GM18907 (cell line): Measurements from ENCODE around the gene PLA2G4A.

Experiments used
- ATAC-seq: cut with Tn5 transposase; IDR thresholded peaks from one replicate; pipeline ENCODE4 v1.9.1; 2021; ENCODE audit warnings: mild to moderate bottlenecking, moderate library complexity; ENCODE audit not compliant: unreplicated experiment

Gene PLA2G4A

DNA sequence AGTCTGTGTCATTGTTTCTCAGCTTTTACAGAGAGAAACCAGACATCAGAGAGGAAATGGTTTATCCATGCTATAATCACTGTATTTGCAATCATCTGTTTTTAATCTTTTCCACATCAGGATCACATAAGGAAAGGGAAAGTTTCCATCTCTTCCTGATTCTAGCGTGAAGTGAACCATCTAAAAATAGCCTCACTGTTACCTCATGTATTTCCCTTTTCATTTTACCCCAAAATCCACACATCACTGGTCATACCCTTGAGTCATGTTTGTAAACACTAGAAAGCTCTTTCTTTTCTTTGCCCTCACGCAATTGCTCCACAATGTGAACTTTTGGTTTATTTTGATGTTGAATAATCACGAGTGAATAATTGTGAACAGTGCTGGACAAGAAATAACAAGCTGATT, 146.0 kb downstream of the PLA2G4A start:
- ATAC-seq, result no peak

DNA sequence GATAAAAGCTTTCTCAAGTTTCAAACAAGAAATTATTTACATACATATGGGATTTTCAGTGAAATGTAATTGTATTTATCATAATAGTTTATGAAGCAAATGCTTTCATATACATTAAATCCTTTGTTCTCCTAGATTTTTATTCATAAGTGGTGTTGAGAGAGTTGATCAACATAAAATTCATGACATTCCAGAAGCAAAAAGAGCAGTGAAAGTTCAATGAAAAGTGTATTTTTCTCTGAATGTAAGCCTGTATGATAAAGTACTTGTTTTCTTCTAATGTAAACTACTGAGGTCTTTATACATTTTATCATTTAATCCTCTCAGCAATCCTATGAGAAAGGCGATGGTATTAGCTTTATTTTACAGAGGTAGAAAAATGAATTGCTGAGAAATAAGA, 146.5 kb downstream of the PLA2G4A start:
- no peak for ATAC-seq

GRCh38 chr1:186976700-186977099, 148.0 kb downstream of the PLA2G4A start:
- ATAC-seq, result no peak

GRCh38 chr1:186977266-186977957, 148.7 kb downstream of the PLA2G4A start:
- ATAC-seq, result no peak

- peak; percentile 72 for ATAC-seq
These were observed 150.1 kb downstream of the PLA2G4A start for GRCh38 chr1:186978596-186979556.

DNA sequence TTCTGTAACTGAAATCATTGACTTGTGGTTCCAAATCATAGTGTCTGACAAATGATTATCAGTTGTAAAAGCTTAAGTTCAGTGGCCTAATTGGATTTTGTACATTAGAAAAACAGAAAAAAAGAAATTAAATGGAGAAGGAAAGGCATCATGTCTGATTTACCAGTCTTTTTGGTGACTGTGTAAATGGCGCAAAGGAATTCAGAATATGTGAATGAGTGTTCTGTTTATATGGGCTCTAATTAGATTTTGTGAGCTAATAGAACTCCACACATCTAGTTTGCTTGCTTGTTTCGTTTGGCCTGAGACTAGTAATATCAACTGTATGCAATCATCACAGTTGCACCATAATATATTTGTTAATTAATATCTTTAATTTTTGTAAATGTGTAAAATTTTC, 151.7 kb downstream of the PLA2G4A start:
- no peak for ATAC-seq

GRCh38 chr1:186982116-186982515, 153.4 kb downstream of the PLA2G4A start:
- no peak for ATAC-seq

GRCh38 chr1:186983327-186983726, 154.6 kb downstream of the PLA2G4A start:
- ATAC-seq, result no peak

- ATAC-seq, result no peak
These were observed 156.2 kb downstream of the PLA2G4A start for GRCh38 chr1:186984959-186985358.

- peak; percentile 77 for ATAC-seq
These were observed 157.2 kb downstream of the PLA2G4A start for GRCh38 chr1:186985889-186986491.

GRCh38 chr1:186987065-186987464, 158.3 kb downstream of the PLA2G4A start:
- no peak for ATAC-seq

- no peak for ATAC-seq
These were observed 159.0 kb downstream of the PLA2G4A start for GRCh38 chr1:186987769-186988168.

- ATAC-seq, result no peak
These were observed 165.2 kb downstream of the PLA2G4A start for GRCh38 chr1:186993996-186994395.

GRCh38 chr1:186994897-186995296, 166.1 kb downstream of the PLA2G4A start:
- no peak for ATAC-seq

DNA sequence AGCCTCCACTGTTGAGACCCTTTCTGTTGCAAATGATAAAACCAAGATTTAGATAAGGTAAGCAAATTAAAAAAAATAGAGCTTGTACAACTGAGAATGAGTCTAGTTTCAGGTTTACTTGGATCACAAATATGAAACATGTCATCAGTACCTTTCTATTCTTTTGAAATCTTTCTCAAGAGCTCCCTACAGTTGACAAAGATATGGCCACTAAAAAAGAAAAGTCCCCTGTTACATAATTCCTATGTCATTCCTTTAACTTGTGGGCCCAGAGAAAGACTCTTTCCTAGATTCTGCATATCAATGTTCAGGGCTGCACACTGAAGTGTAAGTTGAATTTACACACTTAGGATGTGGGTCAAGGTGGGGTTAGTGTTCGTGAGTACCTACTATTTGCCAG, 168.1 kb downstream of the PLA2G4A start:
- no peak for ATAC-seq

GRCh38 chr1:186997877-186998276, 169.1 kb downstream of the PLA2G4A start:
- no peak for ATAC-seq

DNA sequence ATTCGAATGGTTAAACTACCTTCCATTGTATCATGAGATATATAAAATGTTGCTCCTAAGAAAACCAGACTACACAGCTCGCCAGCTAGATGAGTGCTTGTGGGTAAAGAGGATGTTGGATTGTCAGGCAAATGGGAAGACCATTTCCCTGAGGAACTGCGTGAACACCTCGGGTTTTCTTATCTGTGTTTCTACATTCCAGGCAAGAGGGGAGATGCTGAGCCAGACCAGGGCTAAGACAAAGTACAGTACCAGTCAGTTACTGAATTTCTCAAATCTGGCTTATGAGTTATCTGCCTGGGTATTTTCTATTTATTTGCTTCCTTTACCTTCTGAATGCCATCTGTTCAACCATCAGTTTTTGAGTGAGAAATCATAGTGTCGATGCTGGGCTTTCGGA, 170.8 kb downstream of the PLA2G4A start:
- no peak for ATAC-seq

DNA sequence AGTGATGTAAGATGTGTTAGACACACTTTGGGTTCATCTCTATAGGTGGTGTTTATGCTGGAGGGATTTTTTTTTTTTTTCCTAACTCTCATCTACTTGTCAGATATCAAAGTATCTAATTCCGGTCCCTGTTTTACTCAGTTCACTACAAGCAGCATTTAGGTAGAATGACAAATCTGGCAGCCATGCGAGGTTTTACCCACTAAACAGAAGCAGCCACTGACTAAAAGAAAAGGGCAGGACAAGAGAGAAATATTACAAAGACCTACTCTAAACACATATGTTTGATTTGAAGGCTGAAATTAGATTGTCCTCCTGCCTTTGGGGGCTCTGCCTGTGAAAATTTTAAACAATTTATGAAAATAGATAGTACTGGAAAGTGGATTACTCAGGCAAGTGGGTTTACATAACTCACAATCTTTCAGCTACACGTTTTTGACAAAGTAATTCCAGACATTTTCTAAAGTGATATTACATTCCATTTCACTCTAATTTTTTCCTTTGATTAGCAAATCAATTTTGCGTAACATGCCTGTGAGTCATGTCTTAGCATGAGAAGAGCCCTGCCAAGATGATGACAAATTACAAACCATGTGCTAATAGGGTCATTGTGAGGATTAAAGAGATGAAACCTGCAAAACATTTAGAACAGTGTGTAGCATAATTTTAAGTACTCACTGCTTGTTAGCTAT, 172.6 kb downstream of the PLA2G4A start:
- ATAC-seq, result no peak

GRCh38 chr1:187003353-187003752, 174.6 kb downstream of the PLA2G4A start:
- ATAC-seq, result no peak

DNA sequence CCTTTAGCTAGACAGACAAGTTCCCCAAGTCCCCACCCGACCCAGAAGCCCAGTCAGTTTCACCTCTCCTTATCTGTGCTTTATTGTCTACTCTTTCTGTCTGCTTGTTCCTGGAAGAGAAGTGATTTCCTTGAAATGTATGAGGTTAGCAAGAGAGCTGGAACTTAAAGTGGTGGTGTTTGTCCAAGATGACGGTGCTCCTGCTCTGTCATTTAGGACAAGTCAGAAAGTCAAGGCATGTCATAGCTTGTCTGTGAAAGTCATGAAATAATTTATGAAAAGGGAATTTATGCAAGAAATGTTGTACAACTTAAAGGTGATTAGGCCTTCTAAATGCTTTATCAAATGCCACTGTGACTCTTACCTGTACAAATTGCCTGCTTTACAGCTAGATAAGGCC, 178.1 kb downstream of the PLA2G4A start:
- no peak for ATAC-seq

DNA sequence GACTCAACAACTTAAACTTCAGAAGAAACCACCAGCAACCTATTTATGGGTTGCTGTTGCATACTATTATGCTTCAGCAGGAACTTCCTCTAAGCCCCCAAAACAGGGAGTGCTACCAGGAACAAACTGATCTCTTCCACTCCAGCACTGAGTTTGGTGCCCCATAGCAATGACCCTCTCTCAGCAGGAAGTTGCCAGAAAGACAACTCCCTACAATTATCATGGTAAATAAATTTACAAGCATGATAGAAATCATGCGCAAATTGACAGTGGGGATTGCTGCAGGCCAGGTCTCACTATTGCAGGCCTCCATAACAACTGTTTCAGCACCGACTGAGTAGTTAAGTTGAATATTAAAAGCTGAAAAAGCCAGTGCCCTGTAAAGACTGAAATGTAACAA, 180.6 kb downstream of the PLA2G4A start:
- no peak for ATAC-seq
